NCI-H1436 (cell line): Measurements from ENCODE around the gene PPARA.

Experiments used
- DNase-seq: peaks from one replicate; lab custom pipeline; 2025; lab: John Stamatoyannopoulos, UW

PPARA gene

GRCh38 chr22:46143491-46144147 lies 6.7 kb upstream of the PPARA start:
- no peak for DNase-seq

GRCh38 chr22:46145361-46145851 lies 4.9 kb upstream of the PPARA start:
- DNase-seq: no peak

GRCh38 chr22:46145896-46146295 lies 4.4 kb upstream of the PPARA start:
- DNase-seq: no peak

GRCh38 chr22:46146329-46146728 lies 4.0 kb upstream of the PPARA start:
- DNase-seq: no peak

GRCh38 chr22:46147061-46147460 lies 3.3 kb upstream of the PPARA start:
- no peak for DNase-seq

GRCh38 chr22:46147471-46148267 lies 2.7 kb upstream of the PPARA start:
- DNase-seq: no peak

GRCh38 chr22:46148336-46148735 lies 2.0 kb upstream of the PPARA start:
- no peak for DNase-seq

GRCh38 chr22:46148816-46149511 lies 1.4 kb upstream of the PPARA start:
- no peak for DNase-seq

GRCh38 chr22:46149512-46150033 lies 753 bp upstream of the PPARA start:
- no peak for DNase-seq

GRCh38 chr22:46150655-46151477 lies 540 bp downstream of the PPARA start:
- DNase-seq: no peak

- DNase-seq: no peak
Measured at GRCh38 chr22:46153930-46154329, 3.6 kb downstream of the PPARA start.

GRCh38 chr22:46156031-46156430 lies 5.7 kb downstream of the PPARA start:
- no peak for DNase-seq

GRCh38 chr22:46158283-46158682 lies 8.0 kb downstream of the PPARA start:
- DNase-seq: no peak

GRCh38 chr22:46159212-46159611 lies 8.9 kb downstream of the PPARA start:
- DNase-seq: no peak

GRCh38 chr22:46159777-46160176 lies 9.5 kb downstream of the PPARA start:
- DNase-seq: no peak

GRCh38 chr22:46162285-46162684 lies 12.0 kb downstream of the PPARA start:
- DNase-seq: no peak

- no peak for DNase-seq
Measured at GRCh38 chr22:46162771-46163556, 12.6 kb downstream of the PPARA start.

GRCh38 chr22:46163557-46163888 lies 13.2 kb downstream of the PPARA start:
- no peak for DNase-seq

GRCh38 chr22:46165977-46166376 lies 15.7 kb downstream of the PPARA start:
- DNase-seq: no peak

- no peak for DNase-seq
Measured at GRCh38 chr22:46169628-46170027, 19.3 kb downstream of the PPARA start.

- no peak for DNase-seq
Measured at GRCh38 chr22:46171940-46172339, 21.6 kb downstream of the PPARA start.
